Activated CD4-positive, alpha-beta T cell treated with anti-CD3 and anti-CD28 coated beads for 4 hours (primary cell): ENCODE measurements around the gene DAB2.
A peak's percentile ranks its signal among the peaks of the same experiment; 100 is the strongest.

Experiments used
- DNase-seq, 2 donors: peaks; one replicate each; pipeline ENCODE4 v3.0.0-alpha.2; 2020

DAB2 gene

GRCh38 chr5:39424736-39425637 is at the start of gene DAB2:
Gene DAB2 (minus strand): TSS chr5:39424980. CDS start chr5:39394320, 30,660 bp downstream.
- DNase-seq, result peak; percentile 5 to 15

- no peak for DNase-seq
These were observed 48.5 kb upstream of the DAB2 start for GRCh38 chr5:39473156-39473775.

- no peak for DNase-seq
These were observed 47.2 kb upstream of the DAB2 start for GRCh38 chr5:39471836-39472508.

- no peak for DNase-seq
These were observed 46.0 kb upstream of the DAB2 start for GRCh38 chr5:39470811-39471210.

GRCh38 chr5:39469777-39470415 is 45.1 kb upstream of the DAB2 start:
- no peak for DNase-seq

GRCh38 chr5:39469176-39469575 is 44.4 kb upstream of the DAB2 start:
- DNase-seq, result no peak

GRCh38 chr5:39466846-39467245 is 42.1 kb upstream of the DAB2 start:
- no peak for DNase-seq

GRCh38 chr5:39465843-39466242 is 41.1 kb upstream of the DAB2 start:
- no peak for DNase-seq

- no peak for DNase-seq
These were observed 40.3 kb upstream of the DAB2 start for GRCh38 chr5:39465097-39465496.

GRCh38 chr5:39464088-39464487 is 39.3 kb upstream of the DAB2 start:
- DNase-seq, result no peak

- no peak for DNase-seq
These were observed 37.4 kb upstream of the DAB2 start for GRCh38 chr5:39462211-39462610.

- no peak for DNase-seq
These were observed 36.4 kb upstream of the DAB2 start for GRCh38 chr5:39461007-39461682.

GRCh38 chr5:39459907-39460306 is 35.1 kb upstream of the DAB2 start:
- DNase-seq, result no peak

GRCh38 chr5:39459071-39459470 is 34.3 kb upstream of the DAB2 start:
- DNase-seq, result no peak

GRCh38 chr5:39455645-39456044 is 30.9 kb upstream of the DAB2 start:
- no peak for DNase-seq

- DNase-seq, result no peak
These were observed 28.8 kb upstream of the DAB2 start for GRCh38 chr5:39453606-39454005.

- no peak for DNase-seq
These were observed 28.1 kb upstream of the DAB2 start for GRCh38 chr5:39452846-39453245.

- DNase-seq, result no peak
These were observed 26.6 kb upstream of the DAB2 start for GRCh38 chr5:39451276-39451941.

GRCh38 chr5:39450487-39450886 is 25.7 kb upstream of the DAB2 start:
- no peak for DNase-seq

GRCh38 chr5:39449591-39449990 is 24.8 kb upstream of the DAB2 start:
- no peak for DNase-seq

GRCh38 chr5:39448506-39449128 is 23.8 kb upstream of the DAB2 start:
- DNase-seq, result no peak

GRCh38 chr5:39447968-39448367 is 23.2 kb upstream of the DAB2 start:
- DNase-seq, result no peak
